Endodermal cell (in vitro differentiated cells): ENCODE data around the gene DNAJB12. TPM values are rescaled to one million over a fixed set of nuclear protein-coding genes. Genes with fewer than 3 reads are reported as not detected.

ENCODE experiments used
- DNase-seq: peaks from one replicate; pipeline ENCODE4 v3.0.0-alpha.2; 2017
- H3K27ac ChIP-seq: 2 replicates; pipeline ENCODE4 v1.5.1; 2013; ENCODE audit warnings: mild to moderate bottlenecking, low read depth, low read length, moderate library complexity
- H3K27me3 ChIP-seq: 2 replicates; pipeline ENCODE4 v1.6.1; 2013; ENCODE audit warnings: mild to moderate bottlenecking, low read length, moderate library complexity; ENCODE audit not compliant: insufficient read depth, control insufficient read depth, poor library complexity, severe bottlenecking
- H3K36me3 ChIP-seq: 2 replicates; pipeline ENCODE4 v1.7.0; 2013; ENCODE audit warnings: mild to moderate bottlenecking, low read length, moderate library complexity; ENCODE audit not compliant: control insufficient read depth, insufficient read depth
- H3K4me1 ChIP-seq: one replicate; pipeline ENCODE4 v1.7.0; 2013; ENCODE audit warnings: low read length; ENCODE audit not compliant: control insufficient read depth, insufficient read depth
- H3K4me3 ChIP-seq: 2 replicates; pipeline ENCODE4 v1.5.1; 2013; ENCODE audit warnings: mild to moderate bottlenecking, low read length, moderate library complexity
- H3K9ac ChIP-seq: 2 replicates; pipeline ENCODE4 v1.6.1; 2013; ENCODE audit warnings: mild to moderate bottlenecking, low read length, moderate library complexity; ENCODE audit not compliant: poor library complexity, severe bottlenecking; ENCODE audit errors: extremely low read depth
- H3K9me3 ChIP-seq: 2 replicates; pipeline ENCODE4 v1.6.1; 2013; ENCODE audit warnings: mild to moderate bottlenecking, low read length, moderate library complexity; ENCODE audit not compliant: control insufficient read depth
- H3K27ac Mint-ChIP-seq: 2 replicates; pipeline ENCODE4 v1.8.0; 2020; ENCODE audit warnings: mixed read lengths
- H3K27me3 Mint-ChIP-seq: 2 replicates; pipeline ENCODE4 v1.8.0; 2021; ENCODE audit warnings: mild to moderate bottlenecking, mixed read lengths; ENCODE audit not compliant: insufficient read depth
- H3K36me3 Mint-ChIP-seq: 2 replicates; pipeline ENCODE4 v1.8.0; 2020; ENCODE audit warnings: low read depth, mixed read lengths
- H3K4me1 Mint-ChIP-seq: 2 replicates; pipeline ENCODE4 v1.8.0; 2020; ENCODE audit warnings: mixed read lengths
- H3K4me3 Mint-ChIP-seq: 2 replicates; pipeline ENCODE4 v1.8.0; 2020; ENCODE audit warnings: mild to moderate bottlenecking, moderate library complexity, mixed read lengths
- H3K9me3 Mint-ChIP-seq: 2 replicates; pipeline ENCODE4 v1.8.0; 2020; ENCODE audit warnings: mild to moderate bottlenecking, mixed read lengths
- CTCF ChIP-seq: fragments of 200-600 bp; sonication (generic); conservative IDR thresholded peaks from 2 replicates; pipeline ENCODE4 v1.5.0; 2021; ENCODE audit warnings: antibody characterized with exemption, mild to moderate bottlenecking
- WGBS, 2 experiments: methylation state at CpG; one replicate each; pipeline versions ENCODE4 v1.1.5 to v1.1.7; 2013; ENCODE audit warnings: missing lambda C conversion rate in 2 of 2, mixed read lengths in 1 of 2; ENCODE audit not compliant: insufficient coverage in 1 of 2, insufficient read length in 1 of 2; 5-methylcytosine and 5-hydroxymethylcytosine counted together
- total RNA-seq, 2 donors: library from RNA; stranded (reverse); fragmentation: NEBNext Ultra II Directional in 1 of 2; extraction: Animal tissue kit (Norgen Biotek cat#: 25700) in 1 of 2; gene quantifications; 2 replicates in 1 of 2; 3 replicates in 1 of 2; pipeline ENCODE4 v1.2.1, GENCODE V29; 2021

The DNAJB12 gene
- total RNA-seq, 2 donors from 2014 or later = 22.6 to 27.5 TPM

GRCh38 chr10:72315054-72315453, 39.7 kb downstream of the DNAJB12 start:
- Mint-ChIP-seq H3K9me3 (no peaks in the 10 kb centered on the region), H3K36me3 (no peaks in the 10 kb centered on the region), H3K4me3 (no peak overlapping the region), H3K27me3 (peaks cover 6% of the 10 kb centered on the region), H3K27ac (peak overlapping the region; percentile 52), H3K4me1 (peaks cover 16% of the 10 kb centered on the region)
- H3K27me3 ChIP-seq = no peaks in the 10 kb centered on the region
- H3K4me1 ChIP-seq = peaks cover 5% of the 10 kb centered on the region
- no peak for DNase-seq
- H3K9ac ChIP-seq = no peak overlapping the region
- no peak for TF ChIP-seq CTCF
- WGBS, 2 experiments = 78 to 82% methylated on average over 5 to 7 of the region's 7 CpGs
- H3K27ac ChIP-seq = no peak overlapping the region
- no peak overlapping the region for H3K4me3 ChIP-seq
- no peaks in the 10 kb centered on the region for H3K36me3 ChIP-seq
- H3K9me3 ChIP-seq = no peaks in the 10 kb centered on the region

- Histone ChIP-seq H3K27ac (no peak overlapping the region), H3K4me3 (no peak overlapping the region), H3K27me3 (no peaks in the 10 kb centered on the region), H3K9ac (no peak overlapping the region), H3K36me3 (no peaks in the 10 kb centered on the region), H3K4me1 (peaks cover 3% of the 10 kb centered on the region), H3K9me3 (no peaks in the 10 kb centered on the region)
- DNase-seq = no peak
- Mint-ChIP-seq H3K4me1 (peaks cover 19% of the 10 kb centered on the region), H3K36me3 (no peaks in the 10 kb centered on the region), H3K4me3 (no peak overlapping the region), H3K27ac (no peak overlapping the region), H3K27me3 (peaks cover 6% of the 10 kb centered on the region), H3K9me3 (no peaks in the 10 kb centered on the region)
- no peak for TF ChIP-seq CTCF
- 96 to 97% methylated on average over 7 of the region's 7 CpGs for WGBS, 2 experiments
Measured at GRCh38 chr10:72314263-72314662, 40.5 kb downstream of the DNAJB12 start.

- no peaks in the 10 kb centered on the region for H3K36me3 ChIP-seq
- Mint-ChIP-seq H3K27ac (no peak overlapping the region), H3K4me3 (no peak overlapping the region), H3K27me3 (no peaks in the 10 kb centered on the region), H3K4me1 (peaks cover 17% of the 10 kb centered on the region), H3K36me3 (no peaks in the 10 kb centered on the region), H3K9me3 (no peaks in the 10 kb centered on the region)
- H3K9me3 ChIP-seq = no peaks in the 10 kb centered on the region
- H3K27me3 ChIP-seq = no peaks in the 10 kb centered on the region
- H3K4me3 ChIP-seq = no peak overlapping the region
- peaks cover 2% of the 10 kb centered on the region for H3K4me1 ChIP-seq
- no peak for DNase-seq
- TF ChIP-seq CTCF = no peak
- 98 to 100% methylated on average over 6 to 8 of the region's 8 CpGs for WGBS, 2 experiments
- no peak overlapping the region for H3K9ac ChIP-seq
- H3K27ac ChIP-seq = no peak overlapping the region
Measured at GRCh38 chr10:72312865-72313391, 41.8 kb downstream of the DNAJB12 start.
